ENCODE data around the gene RPL21.

Gene RPL21

GRCh38 chr13:27270594-27271520 lies 19.5 kb downstream of the RPL21 start, which contains the start of gene RASL11A (continued):
- TF ChIP-seq ZNF274 (IDR thresholded peaks at IDR 0.05; ENCODE audit: low read length) (no peak), ZNF274 (tag by site-specific recombination; IDR thresholded peaks at IDR 0.05; ENCODE audit: borderline replicate concordance) (no peak), ZSCAN4 (tag by site-specific recombination; IDR thresholded peaks at IDR 0.05) (no peak), ZNF76 (tag by site-specific recombination; IDR thresholded peaks at IDR 0.05; ENCODE audit: borderline replicate concordance, low read depth) (peak; percentile 61; the same call in 1 of the 2 replicates), ZNF211 (tag by site-specific recombination; IDR thresholded peaks at IDR 0.05; ENCODE audit: low read depth) (no peak), ZNF449 (tag by site-specific recombination; IDR thresholded peaks at IDR 0.05) (no peak), ZNF184 (tag by site-specific recombination; IDR thresholded peaks at IDR 0.05) (peak; percentile 57; the same call in 1 of the 2 replicates), ZNF529 (tag by site-specific recombination; IDR thresholded peaks at IDR 0.05; ENCODE audit: insufficient replicate concordance) (no peak), OSR2 (tag by site-specific recombination; IDR thresholded peaks at IDR 0.05) (no peak), GLIS2 (tag by site-specific recombination; IDR thresholded peaks at IDR 0.05) (peak; percentile 86), ZSCAN16 (tag by site-specific recombination; IDR thresholded peaks at IDR 0.05) (no peak), ZNF704 (tag by site-specific recombination; IDR thresholded peaks at IDR 0.05) (0 out of 2 replicates have a peak, but pooled peaks have one; percentile 44), ZNF624 (tag by site-specific recombination; IDR thresholded peaks at IDR 0.05) (no peak), ZFP41 (tag by site-specific recombination; IDR thresholded peaks at IDR 0.05; ENCODE audit: borderline replicate concordance) (no peak), ZNF398 (tag by site-specific recombination; IDR thresholded peaks at IDR 0.05) (0 out of 2 replicates have a peak, but pooled peaks have one; percentile 31), KLF1 (tag by site-specific recombination; IDR thresholded peaks at IDR 0.05) (peak; percentile 36), ZBTB7A (tag by site-specific recombination; IDR thresholded peaks at IDR 0.05; ENCODE audit: low read depth) (no peak; the same call in 1 of the 2 replicates), ZNF518A (tag by site-specific recombination; conservative IDR thresholded peaks at IDR 0.05; ENCODE audit: low read depth) (no peak), ZNF514 (tag by site-specific recombination; IDR thresholded peaks at IDR 0.05) (no peak), KLF16 (tag by site-specific recombination; IDR thresholded peaks at IDR 0.05) (peak; percentile 58; the same call in 1 of the 2 replicates), PRDM2 (tag by site-specific recombination; IDR thresholded peaks at IDR 0.05; ENCODE audit: borderline replicate concordance) (no peak)
